Heart right ventricle (tissue), 16 donors: ENCODE data around the gene RAD51B. TPM values are rescaled to one million over a fixed set of nuclear protein-coding genes. Genes with fewer than 3 reads are reported as not detected.

ENCODE experiments used
- ATAC-seq, 8 donors: fragments of 200-7000 bp; cut with Tn5 transposase; one replicate each; pipeline ENCODE4 v1.9.1; 2020; ENCODE audit warnings: mild to moderate bottlenecking in 8 of 8, moderate library complexity in 8 of 8, moderate number of reproducible peaks in 1 of 8
- DNase-seq, 2 donors: peaks; one replicate each; pipeline ENCODE4 v3.0.0-alpha.2; 2020
- H3K27ac ChIP-seq, 10 donors: fragments of 200-600 bp; sonication (generic) in 2 of 10; one replicate each; pipeline versions ENCODE4 v1.5.0 to v1.8.0; 2020 to 2022; ENCODE audit warnings: mild to moderate bottlenecking in 3 of 10
- H3K27me3 ChIP-seq, 7 donors: fragments of 200-600 bp; one replicate each; pipeline ENCODE4 v1.8.0; 2021 to 2022; ENCODE audit warnings: mild to moderate bottlenecking in 2 of 7
- H3K36me3 ChIP-seq, 9 donors: fragments of 200-600 bp; sonication (generic) in 1 of 9; one replicate each; pipeline versions ENCODE4 v1.5.0 to v1.8.0; 2020 to 2022; ENCODE audit warnings: mild to moderate bottlenecking in 2 of 9
- H3K4me1 ChIP-seq, 9 donors: fragments of 200-600 bp; sonication (generic) in 1 of 9; one replicate each; pipeline versions ENCODE4 v1.5.0 to v1.8.0; 2020 to 2022; ENCODE audit warnings: mild to moderate bottlenecking in 4 of 9
- H3K4me3 ChIP-seq, 10 donors: fragments of 200-600 bp; sonication (generic) in 2 of 10; one replicate each; pipeline versions ENCODE4 v1.5.0 to v1.8.0; 2020 to 2022; ENCODE audit warnings: mild to moderate bottlenecking in 7 of 10, moderate library complexity in 2 of 10
- H3K9me3 ChIP-seq, 11 donors: fragments of 200-600 bp in 10 of 11; sonication (generic) in 2 of 11; one replicate each; pipeline versions ENCODE4 v1.5.0 to v1.8.0; 2013 to 2022; ENCODE audit warnings: mild to moderate bottlenecking in 2 of 11, control low read depth in 1 of 11, moderate library complexity in 1 of 11
- WGBS, 2 donors: extraction: QIAGEN DNeasy Blood & Tissue Kit; methylation state at CpG; one replicate each; pipeline ENCODE4 v1.1.7; 2013; ENCODE audit warnings: inconsistent platforms in 1 of 2; 5-methylcytosine and 5-hydroxymethylcytosine counted together
- intact Hi-C, 10 donors: fragments of 100-400 bp; cut with DNase I; formaldehyde crosslinking; loops; one replicate each; pipeline versions ENCODE4 v1.11.1 to v1.14.2; 2022
- polyA plus RNA-seq, 2 donors: library from polyadenylated mRNA; stranded (reverse); fragments of 200-250 nt; gene quantifications; one replicate each; pipeline ENCODE4 v1.2.3, GENCODE V29; 2013
- total RNA-seq, 10 donors: library from RNA; stranded (reverse); fragmentation: NEBNext Ultra II Directional in 3 of 10; extraction: Animal tissue kit (Norgen Biotek cat#: 25700) in 3 of 10; gene quantifications; one replicate each; pipeline versions ENCODE4 v1.2.1 to v1.2.4, GENCODE V29; 2021 to 2023
- TF ChIP-seq, protein P1 (sequence below), 9 donors: fragments of 200-600 bp; sonication (generic) in 2 of 9; IDR thresholded peaks; one replicate each; pipeline versions ENCODE4 v1.5.0 to v1.8.0; 2021 to 2022; ENCODE audit warnings: antibody characterized with exemption in 9 of 9, mild to moderate bottlenecking in 5 of 9, moderate library complexity in 1 of 9
- donor health status: Arrhythmogenic right ventricular cardiomyopathy.
- donor health status: ischemic (EF 13 %, LVEDD 7.1; RV severe dilation, severe dysfunction).
- donor health status: healthy with polysubstance abuse.
- donor health status: DM: no; HTN: yes; CAD: no.
- donor health status: DM: no; HTN: no; CAD: no.
- donor health status: ischemic (EF 25% LVEDD 6.9; RV normal size, moderate dysfunction).
- donor health status: ischemic (EF 25% LVEDD 5.7; RV mildly dilated, moderate dysfunction).
- donor health status: healthy.
- donor health status: DM: yes; HTN: yes; CAD: no.
- donor health status: Ischemic cardiomyopathy.
- donor health status: ischemic (EF 35%, LVEDD 5.7; RV mildly dilated, moderate dysfunction).
- donor health status: nonischemic (EF 11% LVEDD 7.7; RV severe dilation, severe dysfunction).
- donor health status: DM: yes; HTN: yes; CAD: no.
- donor health status: PGD.
- donor health status: ischemic (EF 29% LVEDD 5.4; RV normal size, mild dysfunction).
- donor health status: nonischemic (EF 23%, LVEDD 6.1; RV moderate dilation, normal function).

RAD51B gene
- total and polyA plus RNA-seq, 12 donors, result 0.88 to 8.6 (median 3.5) TPM

DNA sequence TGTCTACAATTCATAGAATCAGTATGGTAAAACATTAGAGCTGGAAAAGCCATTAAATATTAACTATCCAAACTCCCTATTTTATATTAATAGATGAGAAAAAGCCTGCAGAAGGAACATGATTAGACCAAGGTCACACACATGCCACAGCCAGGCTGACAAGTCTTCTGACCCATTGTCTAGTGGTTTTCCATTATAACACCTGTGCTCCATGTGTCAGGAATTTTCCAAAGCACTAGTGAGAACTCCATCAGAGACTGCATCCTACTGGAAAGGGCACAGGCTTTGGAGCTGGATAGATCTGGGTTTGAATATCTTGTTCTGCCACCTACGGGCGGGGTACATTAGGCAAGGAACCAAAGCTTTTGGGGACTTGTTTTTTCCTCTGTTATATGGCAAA lies 325.5 kb downstream of the RAD51B start:
- Histone ChIP-seq H3K27me3 (no peaks in the 10 kb centered on the region), H3K9me3 (peaks cover 0 to 16% (median 5%) of the 10 kb centered on the region in 11 donors), H3K4me3 (no peak overlapping the region), H3K4me1 (peaks cover 13 to 53% (median 34%) of the 10 kb centered on the region in 9 donors), H3K27ac (peak overlapping the region; percentile 2 to 86 (median 72)), H3K36me3 (no peaks in the 10 kb centered on the region)
- no peak for DNase-seq
- WGBS, 2 donors, result 92 to 97% methylated on average over 2 of the region's 2 CpGs
- TF ChIP-seq, protein P1, sequence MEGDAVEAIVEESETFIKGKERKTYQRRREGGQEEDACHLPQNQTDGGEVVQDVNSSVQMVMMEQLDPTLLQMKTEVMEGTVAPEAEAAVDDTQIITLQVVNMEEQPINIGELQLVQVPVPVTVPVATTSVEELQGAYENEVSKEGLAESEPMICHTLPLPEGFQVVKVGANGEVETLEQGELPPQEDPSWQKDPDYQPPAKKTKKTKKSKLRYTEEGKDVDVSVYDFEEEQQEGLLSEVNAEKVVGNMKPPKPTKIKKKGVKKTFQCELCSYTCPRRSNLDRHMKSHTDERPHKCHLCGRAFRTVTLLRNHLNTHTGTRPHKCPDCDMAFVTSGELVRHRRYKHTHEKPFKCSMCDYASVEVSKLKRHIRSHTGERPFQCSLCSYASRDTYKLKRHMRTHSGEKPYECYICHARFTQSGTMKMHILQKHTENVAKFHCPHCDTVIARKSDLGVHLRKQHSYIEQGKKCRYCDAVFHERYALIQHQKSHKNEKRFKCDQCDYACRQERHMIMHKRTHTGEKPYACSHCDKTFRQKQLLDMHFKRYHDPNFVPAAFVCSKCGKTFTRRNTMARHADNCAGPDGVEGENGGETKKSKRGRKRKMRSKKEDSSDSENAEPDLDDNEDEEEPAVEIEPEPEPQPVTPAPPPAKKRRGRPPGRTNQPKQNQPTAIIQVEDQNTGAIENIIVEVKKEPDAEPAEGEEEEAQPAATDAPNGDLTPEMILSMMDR (IDR thresholded peaks at IDR 0.05), result no peak
- intact Hi-C loops, result loop anchor here in 3 of 10 donors (2.0 to 10.0 kb wide), 3 partner anchors 87 to 670 kb away; no protein-coding TSS in a partner anchor
- no peak for ATAC-seq

DNA sequence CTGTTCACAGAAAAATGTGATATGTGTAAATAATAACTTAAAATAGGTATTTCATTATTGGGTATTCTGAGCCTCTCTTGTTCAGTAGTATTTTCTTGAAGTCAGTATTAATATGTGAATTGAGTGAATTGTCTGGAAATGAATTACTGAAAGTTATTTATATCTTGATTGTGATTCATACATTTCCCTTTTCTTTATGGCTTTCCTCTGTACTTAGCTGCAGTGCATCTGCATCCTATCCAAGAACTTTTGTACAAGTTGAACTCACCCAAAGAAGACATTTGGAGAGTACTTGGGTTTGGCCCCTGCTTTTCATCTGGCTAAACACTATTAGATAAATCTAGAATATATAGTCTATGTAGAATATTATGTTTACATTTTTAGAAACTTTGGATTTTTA lies 326.0 kb downstream of the RAD51B start:
- intact Hi-C loops, result loop anchor here in 3 of 10 donors (2.0 to 10.0 kb wide), 3 partner anchors 87 to 669 kb away; no protein-coding TSS in a partner anchor
- peak overlapping the region in 7 of 10 donors; percentile 44 to 86 (median 73) for H3K27ac ChIP-seq
- TF ChIP-seq, protein P1 (IDR thresholded peaks at IDR 0.05), result no peak
- H3K9me3 ChIP-seq, result peaks cover 0 to 19% (median 7%) of the 10 kb centered on the region in 11 donors
- ATAC-seq (no peak), DNase-seq (no peak)
- H3K36me3 ChIP-seq, result no peaks in the 10 kb centered on the region
- H3K27me3 ChIP-seq, result no peaks in the 10 kb centered on the region
- no peak overlapping the region for H3K4me3 ChIP-seq
- H3K4me1 ChIP-seq, result peaks cover 8 to 48% (median 29%) of the 10 kb centered on the region in 9 donors

DNA sequence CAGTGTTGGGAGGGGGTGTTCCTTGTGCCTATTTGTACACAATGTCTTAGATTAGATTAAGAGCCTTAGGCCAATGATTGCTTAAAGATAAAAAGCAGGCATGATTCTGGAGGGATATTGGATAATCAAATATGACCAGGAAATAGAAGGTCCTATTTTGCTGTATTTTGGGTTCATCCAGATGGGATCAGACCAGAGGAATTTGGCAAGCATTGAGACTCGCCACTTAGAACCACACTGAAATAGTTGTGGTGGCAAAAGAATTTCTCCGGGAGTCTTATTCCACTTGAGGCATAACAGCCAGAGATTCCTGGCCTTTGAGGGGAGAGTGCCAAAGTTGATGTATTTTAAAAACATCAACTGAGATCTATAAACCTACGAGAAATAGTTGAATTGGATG lies 327.2 kb downstream of the RAD51B start:
- TF ChIP-seq, protein P1 (IDR thresholded peaks at IDR 0.05), result no peak
- no peaks in the 10 kb centered on the region for H3K27me3 ChIP-seq
- DNase-seq (no peak), ATAC-seq (no peak)
- intact Hi-C loops, result loop anchor here in 3 of 10 donors (5.0 to 10.0 kb wide), 2 partner anchors 85 to 668 kb away; no protein-coding TSS in a partner anchor
- H3K27ac ChIP-seq, result peak overlapping the region in 5 of 10 donors; percentile 3 to 86 (median 71)
- peaks cover 0 to 32% (median 9%) of the 10 kb centered on the region in 11 donors for H3K9me3 ChIP-seq
- H3K36me3 ChIP-seq, result no peaks in the 10 kb centered on the region
- no peak overlapping the region for H3K4me3 ChIP-seq
- WGBS, 2 donors, result 72 to 75% methylated on average over 3 of the region's 3 CpGs
- H3K4me1 ChIP-seq, result peaks cover 7 to 35% (median 24%) of the 10 kb centered on the region in 9 donors

DNA sequence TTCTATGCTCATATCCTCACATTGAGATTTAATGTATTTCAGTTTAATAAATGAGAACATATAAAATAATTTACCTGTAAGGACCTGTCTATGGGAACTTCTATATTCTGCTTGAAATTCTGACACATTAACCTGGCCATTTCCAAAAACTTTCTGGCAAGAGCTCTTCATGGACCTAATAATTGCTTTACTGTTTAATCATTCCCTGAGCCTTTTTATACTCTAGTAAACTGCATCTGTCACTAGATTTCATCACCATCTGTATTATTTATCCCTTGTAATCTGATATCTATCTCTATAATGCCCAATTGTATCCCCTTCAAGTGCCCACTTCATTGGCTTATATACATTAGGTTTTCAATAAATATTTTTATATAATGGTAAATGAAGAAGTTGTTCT lies 327.7 kb downstream of the RAD51B start:
- TF ChIP-seq, protein P1 (IDR thresholded peaks at IDR 0.05), result no peak
- intact Hi-C loops, result loop anchor here in 3 of 10 donors (5.0 to 10.0 kb wide), 2 partner anchors 85 to 667 kb away; no protein-coding TSS in a partner anchor
- Histone ChIP-seq H3K27me3 (no peaks in the 10 kb centered on the region), H3K27ac (peak overlapping the region in 4 of 10 donors; percentile 18 to 86 (median 76)), H3K36me3 (no peaks in the 10 kb centered on the region), H3K4me1 (peaks cover 7 to 33% (median 24%) of the 10 kb centered on the region in 9 donors), H3K4me3 (no peak overlapping the region), H3K9me3 (peaks cover 0 to 33% (median 9%) of the 10 kb centered on the region in 11 donors)
- no peak for ATAC-seq
- no peak for DNase-seq
